Measurements from ENCODE around the gene F11R. TPM values are rescaled to one million over a fixed set of nuclear protein-coding genes. Genes with fewer than 3 reads are reported as not detected.
A peak's percentile ranks its signal among the peaks of the same experiment; 100 is the strongest.
"Not testable (repeated sequence)": the region's sequence is repeated elsewhere in the genome, so short reads cannot be mapped to it uniquely, and the experiment has no call there.

The F11R gene
- total and polyA plus RNA-seq, 2 donors (not counting 3 experiments of a cell fraction or from before 2014, with no cell fraction given), result 97.0 to 124 TPM

DNA sequence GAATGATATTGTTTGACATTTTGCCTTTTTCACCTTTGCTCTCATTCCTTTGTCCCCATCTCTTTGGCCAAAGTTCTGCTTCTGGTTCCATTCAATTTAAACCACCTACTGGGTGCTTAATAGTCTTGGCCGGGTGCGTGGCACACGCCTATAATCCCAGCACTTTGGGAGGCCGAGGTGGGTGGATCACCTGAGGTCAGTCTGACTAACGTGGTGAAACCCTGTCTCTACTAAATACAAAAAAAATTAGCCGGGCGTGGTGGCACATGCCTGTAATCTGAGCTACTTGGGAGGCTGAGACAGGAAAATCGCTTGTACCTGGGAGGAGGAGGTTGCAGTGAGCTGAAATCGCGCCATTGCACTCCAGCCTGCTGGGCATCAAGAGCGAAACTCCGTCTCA is 1.5 kb upstream of the F11R start:
- H3K9me1 ChIP-seq (replicated peaks; ENCODE audit: control insufficient read depth, extremely low read depth, insufficient read depth, low read length); H3K4me2 ChIP-seq (ENCODE audit: insufficient read depth, low read length); DNase-seq (ENCODE audit: low read depth, low spot score); H3K27ac ChIP-seq (ENCODE audit: insufficient read depth, low read depth, low read length); BruUV-seq (replicated peaks); H4K20me1 ChIP-seq (replicated peaks; ENCODE audit: control insufficient read depth, extremely low read depth, insufficient read depth, low read length); H3K4me3 ChIP-seq (replicated peaks in 1 of 3; ENCODE audit: insufficient read depth in 1 of 3, low read depth in 1 of 3, low read length in 3 of 3); H3K9ac ChIP-seq (replicated peaks; ENCODE audit: extremely low read depth, insufficient read depth, low read length); FAIRE-seq; H3K36me3 ChIP-seq (ENCODE audit: control insufficient read depth in 2 of 2, extremely low read depth in 1 of 2, insufficient read depth in 2 of 2, low read length in 2 of 2); POLR2A ChIA-PET; dilution Hi-C loops (cut with MboI; ENCODE audit: extremely low pct_ligation_motif_present, low sequenced_read_pairs); H3K9me3 ChIP-seq (replicated peaks; ENCODE audit: control insufficient read depth, insufficient read depth, low read length); H3K27me3 ChIP-seq (ENCODE audit: control insufficient read depth in 2 of 2, insufficient read depth in 2 of 2, low read length in 2 of 2); H2AFZ ChIP-seq (ENCODE audit: low read depth, low read length): not testable (repeated sequence)
- CTCF ChIA-PET, result interaction anchor here (1.2 to 5.6 kb wide), 3 partner anchors 19 to 26 kb away, joined by 4 to 100 read pairs (median 8); no protein-coding TSS in a partner anchor
- intact Hi-C loops (cut with micrococcal nuclease), result loop anchor here (10.0 kb wide), 1 partner anchor 362 kb away; no protein-coding TSS in a partner anchor
- H3K79me2 ChIP-seq (ENCODE audit: control insufficient read depth, insufficient read depth, low read length), result peaks cover 22% of the 10 kb centered on the region
- peaks cover 36% of the 10 kb centered on the region for H3K4me1 ChIP-seq (ENCODE audit: control insufficient read depth, extremely low read depth, insufficient read depth, low read length)

DNA sequence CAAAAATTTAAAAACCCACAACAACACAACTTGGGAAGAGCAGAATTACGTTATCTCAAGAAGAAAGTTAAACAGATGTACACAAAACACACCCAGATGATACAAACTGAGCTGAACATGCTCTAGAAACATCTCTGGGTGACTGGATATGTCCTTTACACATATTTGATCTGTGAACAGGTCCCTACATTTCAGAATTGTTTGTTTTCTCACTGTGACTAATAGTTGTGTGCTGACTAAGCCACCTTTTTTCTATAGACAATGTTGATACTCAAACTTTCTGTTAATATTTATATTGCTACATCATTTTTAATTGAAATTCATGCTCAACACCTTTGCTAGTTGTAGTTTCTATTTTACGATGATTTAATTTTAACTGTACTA is 1.0 kb upstream of the F11R start:
- peaks cover 36% of the 10 kb centered on the region for H3K4me1 ChIP-seq (ENCODE audit: control insufficient read depth, extremely low read depth, insufficient read depth, low read length)
- H3K9ac ChIP-seq (replicated peaks; ENCODE audit: extremely low read depth, insufficient read depth, low read length), result no peak overlapping the region
- H4K20me1 ChIP-seq (replicated peaks; ENCODE audit: control insufficient read depth, extremely low read depth, insufficient read depth, low read length), result no peaks in the 10 kb centered on the region
- H3K9me3 ChIP-seq (replicated peaks; ENCODE audit: control insufficient read depth, insufficient read depth, low read length), result no peaks in the 10 kb centered on the region
- no peak overlapping the region for H2AFZ ChIP-seq (ENCODE audit: low read depth, low read length)
- no peaks in the 10 kb centered on the region for H3K27me3 ChIP-seq (ENCODE audit: control insufficient read depth in 2 of 2, insufficient read depth in 2 of 2, low read length in 2 of 2)
- peaks cover 22% of the 10 kb centered on the region for H3K79me2 ChIP-seq (ENCODE audit: control insufficient read depth, insufficient read depth, low read length)
- DNase-seq (ENCODE audit: low read depth, low spot score) (no peak), FAIRE-seq (no peak)
- TF ChIP-seq MYC (IDR thresholded peaks at IDR 0.05; ENCODE audit: low read depth, low read length) (no peak), FOS (IDR thresholded peaks at IDR 0.05; ENCODE audit: borderline replicate concordance, insufficient read depth, low read length) (peak; percentile 18), GATA2 (IDR thresholded peaks at IDR 0.05; ENCODE audit: insufficient read depth, insufficient read length, low read depth, low read length) (no peak), POLR2A (IDR thresholded peaks at IDR 0.05; ENCODE audit: low read depth, low read length) (no peak)
- TF ChIP-seq, protein P1, sequence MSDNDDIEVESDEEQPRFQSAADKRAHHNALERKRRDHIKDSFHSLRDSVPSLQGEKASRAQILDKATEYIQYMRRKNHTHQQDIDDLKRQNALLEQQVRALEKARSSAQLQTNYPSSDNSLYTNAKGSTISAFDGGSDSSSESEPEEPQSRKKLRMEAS (IDR thresholded peaks at IDR 0.05; ENCODE audit: insufficient read depth, insufficient read length), result no peak
- TF ChIP-seq, protein P2, sequence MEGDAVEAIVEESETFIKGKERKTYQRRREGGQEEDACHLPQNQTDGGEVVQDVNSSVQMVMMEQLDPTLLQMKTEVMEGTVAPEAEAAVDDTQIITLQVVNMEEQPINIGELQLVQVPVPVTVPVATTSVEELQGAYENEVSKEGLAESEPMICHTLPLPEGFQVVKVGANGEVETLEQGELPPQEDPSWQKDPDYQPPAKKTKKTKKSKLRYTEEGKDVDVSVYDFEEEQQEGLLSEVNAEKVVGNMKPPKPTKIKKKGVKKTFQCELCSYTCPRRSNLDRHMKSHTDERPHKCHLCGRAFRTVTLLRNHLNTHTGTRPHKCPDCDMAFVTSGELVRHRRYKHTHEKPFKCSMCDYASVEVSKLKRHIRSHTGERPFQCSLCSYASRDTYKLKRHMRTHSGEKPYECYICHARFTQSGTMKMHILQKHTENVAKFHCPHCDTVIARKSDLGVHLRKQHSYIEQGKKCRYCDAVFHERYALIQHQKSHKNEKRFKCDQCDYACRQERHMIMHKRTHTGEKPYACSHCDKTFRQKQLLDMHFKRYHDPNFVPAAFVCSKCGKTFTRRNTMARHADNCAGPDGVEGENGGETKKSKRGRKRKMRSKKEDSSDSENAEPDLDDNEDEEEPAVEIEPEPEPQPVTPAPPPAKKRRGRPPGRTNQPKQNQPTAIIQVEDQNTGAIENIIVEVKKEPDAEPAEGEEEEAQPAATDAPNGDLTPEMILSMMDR (IDR thresholded peaks at IDR 0.05; ENCODE audit: extremely low read depth in 1 of 2, insufficient read depth in 1 of 2, low read depth in 1 of 2, low read length in 2 of 2), result no peak
- ChIA-PET CTCF (interaction anchor here (0.9 to 5.6 kb wide), 8 partner anchors 9 to 132 kb away, joined by 3 to 100 read pairs (median 4); partner anchors contain the start of genes KLHDC9 and UFC1), POLR2A (interaction anchor here (1.0 to 2.5 kb wide), 2 partner anchors 25 to 137 kb away, joined by 4 to 19 read pairs; no protein-coding TSS in a partner anchor)
- dilution Hi-C loops (cut with MboI; ENCODE audit: extremely low pct_ligation_motif_present, low sequenced_read_pairs), result no loop called here
- intact Hi-C loops (cut with micrococcal nuclease), result loop anchor here (1.0 to 10.0 kb wide), 3 partner anchors 9 to 363 kb away; no protein-coding TSS in a partner anchor
- BruUV-seq (replicated peaks), result no TSS peak
- no peak overlapping the region for H3K4me3 ChIP-seq (replicated peaks in 1 of 3; ENCODE audit: insufficient read depth in 1 of 3, low read depth in 1 of 3, low read length in 3 of 3)
- H3K4me2 ChIP-seq (ENCODE audit: insufficient read depth, low read length), result peak overlapping the region; percentile 69
- no peak overlapping the region for H3K27ac ChIP-seq (ENCODE audit: insufficient read depth, low read depth, low read length)
- no peaks in the 10 kb centered on the region for H3K9me1 ChIP-seq (replicated peaks; ENCODE audit: control insufficient read depth, extremely low read depth, insufficient read depth, low read length)
- no peaks in the 10 kb centered on the region for H3K36me3 ChIP-seq (ENCODE audit: control insufficient read depth in 2 of 2, extremely low read depth in 1 of 2, insufficient read depth in 2 of 2, low read length in 2 of 2)
